Stimulated activated CD4-positive, alpha-beta T cell treated with anti-CD3 and anti-CD28 coated beads, Interleukin-4, amount 100 ng/mL, for 4 hours (primary cell): Measurements from ENCODE around the gene VPS37C.
"Not testable (repeated sequence)": the region's sequence is repeated elsewhere in the genome, so short reads cannot be mapped to it uniquely, and the experiment has no call there.

Source experiments
- DNase-seq, 2 experiments: peaks; one replicate each; pipeline ENCODE4 v3.0.0-alpha.2; 2020

VPS37C gene

DNA sequence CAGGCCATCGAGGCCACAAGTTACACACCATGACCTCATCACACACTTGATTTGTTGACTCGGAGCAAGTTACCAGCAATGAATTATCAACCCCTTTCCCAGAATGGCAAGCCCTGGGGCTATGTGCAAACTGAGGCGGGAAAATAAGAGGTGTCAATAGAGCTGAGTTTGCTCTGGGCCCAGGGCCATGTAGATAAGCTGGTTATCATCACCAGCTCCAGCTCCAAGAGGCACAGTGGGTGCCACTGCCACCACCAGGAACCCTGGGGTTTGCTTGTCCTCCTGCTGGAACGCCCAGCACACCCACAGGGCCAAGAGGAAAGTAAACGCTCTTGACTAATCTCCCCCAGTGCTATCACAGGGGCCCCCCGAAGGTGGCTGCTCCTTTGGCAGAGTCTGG lies 13.0 kb upstream of the VPS37C start:
- no peak for DNase-seq

DNA sequence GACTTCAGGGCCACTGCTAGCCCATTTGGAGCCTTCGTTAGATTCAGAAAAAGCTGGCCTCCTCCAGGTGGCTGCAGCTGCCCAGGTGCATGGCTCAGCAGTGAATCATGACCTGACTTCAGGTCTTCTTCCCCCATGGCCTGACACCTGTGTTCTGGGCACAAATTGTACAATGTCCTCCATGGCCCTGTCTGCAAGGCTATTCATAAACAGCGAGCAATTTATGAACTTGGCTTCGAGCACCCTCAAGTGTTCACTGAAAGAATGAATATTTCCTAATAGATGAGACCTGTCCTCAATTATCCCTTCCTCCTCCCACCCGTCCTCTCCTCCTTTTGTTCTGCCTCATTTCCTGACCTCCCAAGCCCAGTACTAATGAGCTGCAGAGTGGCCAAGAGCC lies 12.2 kb upstream of the VPS37C start:
- DNase-seq: no peak

DNA sequence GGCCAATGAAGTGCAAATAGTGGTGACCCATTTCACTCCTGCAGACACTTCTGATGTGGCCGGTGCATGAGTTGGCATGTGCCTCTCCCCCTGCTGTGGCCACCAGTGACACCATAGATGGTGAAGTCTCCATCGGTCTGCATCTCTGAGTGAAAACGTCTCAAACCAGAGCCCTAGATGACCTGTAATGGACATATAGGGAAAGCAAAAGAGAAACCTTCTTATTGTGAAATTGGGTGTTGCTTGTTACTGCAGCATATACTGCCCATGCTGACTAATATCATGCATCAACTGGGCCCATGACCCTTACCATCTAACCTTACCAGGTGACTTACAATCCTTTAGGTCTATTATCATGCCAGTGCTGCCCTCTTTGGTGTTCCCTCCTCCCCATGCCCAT lies 11.7 kb upstream of the VPS37C start:
- no peak for DNase-seq

DNA sequence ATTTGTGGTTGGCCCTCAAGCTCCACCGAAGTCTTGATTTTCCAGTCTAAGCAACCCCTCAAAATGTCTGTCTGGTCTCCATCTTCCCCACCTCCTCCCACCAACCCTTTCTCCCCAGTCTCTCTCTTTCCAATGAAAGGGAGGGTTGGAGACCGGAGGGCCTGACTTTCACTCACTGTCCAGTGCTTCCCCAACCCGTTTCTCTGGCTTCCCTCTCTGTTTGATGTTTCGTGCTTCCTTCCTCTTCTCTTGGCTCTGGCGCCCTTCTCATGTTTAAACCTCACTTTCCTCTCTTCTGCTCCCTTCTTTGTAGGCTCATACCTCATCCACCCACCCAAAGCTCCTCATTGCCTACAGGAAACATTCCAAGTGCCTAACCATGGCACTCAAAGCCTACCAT lies 11.1 kb upstream of the VPS37C start:
- DNase-seq: no peak

DNA sequence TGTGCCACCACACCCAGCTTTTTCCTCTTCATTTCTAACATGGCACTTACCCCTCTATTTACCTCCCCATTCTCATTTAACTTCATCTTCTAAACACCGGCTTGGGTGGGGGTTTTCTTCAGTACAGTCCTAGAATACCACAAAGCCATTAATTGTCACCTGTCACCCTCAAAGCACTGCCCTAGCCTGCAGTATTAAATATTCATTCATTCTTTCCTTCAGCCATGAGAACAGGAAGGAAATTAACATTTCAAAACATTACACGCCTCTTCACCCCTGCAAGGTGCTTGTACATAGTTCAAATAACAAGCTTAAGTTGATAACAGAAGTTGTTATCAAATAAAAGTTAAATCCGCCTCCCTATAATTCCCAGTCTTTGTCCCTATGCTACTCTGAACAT lies 10.7 kb upstream of the VPS37C start:
- no peak for DNase-seq

DNA sequence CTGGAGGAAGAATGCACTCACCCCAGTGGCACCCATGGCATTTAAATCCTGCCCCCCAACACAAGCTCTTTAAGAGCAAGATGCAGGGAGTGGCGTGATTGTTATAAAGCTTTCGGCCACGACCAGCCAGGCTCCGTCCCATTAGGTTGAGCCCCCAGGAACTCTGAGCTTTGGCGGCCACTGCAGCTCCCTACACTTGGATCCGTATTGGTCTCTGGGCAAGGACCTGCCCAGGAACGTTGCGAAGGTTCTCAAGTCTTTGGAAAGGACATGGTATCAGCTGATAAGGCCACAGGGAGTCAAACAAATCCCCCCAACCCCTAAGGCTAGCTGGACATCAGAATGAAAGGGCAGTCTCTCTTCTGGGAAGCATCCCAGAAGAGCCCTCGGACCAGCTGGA lies 9.3 kb upstream of the VPS37C start:
- DNase-seq: no peak

DNA sequence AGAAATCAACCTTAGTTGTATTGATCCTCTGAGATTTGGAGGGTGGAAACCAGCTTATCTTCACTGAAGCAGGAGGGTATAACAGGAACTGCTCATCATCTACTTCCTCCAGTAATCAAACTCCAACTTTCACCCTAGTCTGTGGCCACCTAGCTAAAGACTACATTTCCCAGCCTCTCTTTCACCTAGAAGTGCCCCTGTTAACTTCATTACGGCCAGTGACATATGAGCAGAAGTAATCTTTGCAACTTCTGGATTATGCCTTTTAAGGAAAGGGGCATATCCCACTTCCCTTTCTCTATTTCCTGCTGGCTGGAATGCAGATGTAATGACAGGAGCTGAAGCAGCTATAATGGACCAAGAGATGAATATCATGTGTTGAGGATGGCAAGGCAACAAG lies 7.6 kb upstream of the VPS37C start:
- DNase-seq: no peak

DNA sequence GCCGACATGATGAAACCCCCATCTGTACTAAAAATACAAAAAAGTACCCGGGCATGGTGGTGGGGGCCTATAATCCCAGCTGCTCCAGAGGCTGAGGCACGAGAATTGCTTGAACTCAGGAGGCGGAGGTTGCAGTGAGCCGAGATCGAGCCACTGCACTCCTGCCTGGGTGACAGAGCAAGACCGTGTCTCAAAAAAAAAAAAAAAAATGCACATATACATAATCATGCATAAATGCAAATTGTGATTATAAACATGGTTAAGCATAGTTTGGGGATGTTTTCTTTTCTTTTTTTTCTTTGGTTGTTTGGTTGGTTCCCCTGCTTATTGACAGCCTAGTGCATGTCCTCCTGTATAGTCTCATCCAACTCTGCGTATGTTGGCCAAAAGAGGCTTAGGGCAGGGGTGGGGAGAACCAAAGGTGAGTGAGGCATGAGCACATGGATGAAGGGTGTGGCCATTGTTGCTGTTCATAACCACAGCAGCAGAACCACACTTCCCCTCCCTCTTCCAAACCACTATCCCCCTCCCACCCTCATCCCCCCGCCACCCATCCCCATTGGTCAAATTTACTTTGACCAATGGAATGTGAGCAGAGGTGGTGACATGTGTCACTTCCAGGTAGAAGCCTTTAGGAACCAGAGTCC lies 6.9 kb upstream of the VPS37C start:
- no peak for DNase-seq

DNA sequence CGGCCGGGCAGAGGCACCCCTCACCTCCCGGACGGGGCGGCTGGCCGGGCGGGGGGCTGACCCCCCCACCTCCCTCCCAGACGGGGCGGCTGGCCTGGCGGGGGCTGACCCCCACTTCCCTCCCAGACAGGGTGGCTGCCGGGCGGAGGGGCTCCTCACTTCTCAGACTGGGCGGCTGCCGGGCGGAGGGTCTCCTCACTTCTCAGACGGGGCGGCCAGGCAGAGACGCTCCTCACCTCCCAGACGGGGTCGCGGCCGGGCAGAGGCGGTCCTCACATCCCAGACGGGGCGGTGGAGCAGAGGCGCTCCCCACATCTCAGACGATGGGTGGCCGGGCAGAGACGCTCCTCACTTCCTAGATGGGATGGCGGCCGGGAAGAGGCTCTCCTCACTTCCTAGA lies 5.1 kb upstream of the VPS37C start:
- not testable (repeated sequence) for DNase-seq

DNA sequence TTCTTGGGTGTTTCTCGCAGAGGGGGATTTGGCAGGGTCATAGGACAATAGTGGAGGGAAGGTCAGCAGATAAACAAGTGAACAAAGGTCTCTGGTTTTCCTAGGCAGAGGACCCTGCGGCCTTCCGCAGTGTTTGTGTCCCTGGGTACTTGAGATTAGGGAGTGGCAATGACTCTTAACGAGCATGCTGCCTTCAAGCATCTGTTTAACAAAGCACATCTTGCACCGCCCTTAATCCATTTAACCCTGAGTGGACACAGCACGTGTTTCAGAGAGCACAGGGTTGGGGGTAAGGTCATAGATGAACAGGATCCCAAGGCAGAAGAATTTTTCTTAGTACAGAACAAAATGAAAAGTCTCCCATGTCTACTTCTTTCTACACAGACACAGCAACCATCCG lies 4.6 kb upstream of the VPS37C start:
- not testable (repeated sequence) for DNase-seq

DNA sequence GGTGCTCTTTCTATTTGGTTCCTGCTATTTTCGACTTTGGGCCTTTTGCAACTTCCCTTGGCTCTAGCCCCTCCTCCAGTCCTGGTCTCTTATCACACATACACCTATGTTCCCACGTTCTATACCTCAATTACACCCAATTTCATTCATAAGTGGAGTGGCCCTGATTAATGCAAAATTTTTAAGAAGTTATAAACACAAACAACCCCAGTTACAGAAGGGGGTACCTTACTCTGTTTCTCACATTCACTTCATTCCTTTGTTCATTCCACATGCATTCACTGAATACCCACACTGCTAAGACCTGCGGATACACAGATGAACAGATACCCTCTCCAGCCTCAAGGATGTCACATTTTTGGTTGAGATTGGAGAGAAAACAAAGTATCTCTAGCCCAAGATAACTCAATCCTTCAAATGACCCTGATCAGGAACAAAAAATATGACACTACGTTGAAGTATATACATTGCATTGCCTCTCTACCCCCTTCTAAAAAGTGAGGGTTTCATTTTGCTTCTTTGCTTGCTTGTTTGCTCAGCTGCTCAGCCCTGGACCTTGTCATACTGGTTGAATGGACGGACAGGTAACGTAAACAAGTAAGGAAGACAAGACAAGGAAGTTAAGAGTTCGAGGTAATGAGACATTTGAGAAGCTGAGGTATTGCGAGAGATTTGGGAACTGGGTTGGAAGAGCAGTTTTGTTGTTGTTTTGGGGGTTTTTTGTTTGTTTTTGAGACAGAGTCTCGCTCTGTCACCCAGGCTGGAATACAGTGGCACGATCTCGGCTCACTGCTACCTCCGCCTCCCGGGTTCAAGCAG lies 3.6 kb upstream of the VPS37C start:
- no peak for DNase-seq

DNA sequence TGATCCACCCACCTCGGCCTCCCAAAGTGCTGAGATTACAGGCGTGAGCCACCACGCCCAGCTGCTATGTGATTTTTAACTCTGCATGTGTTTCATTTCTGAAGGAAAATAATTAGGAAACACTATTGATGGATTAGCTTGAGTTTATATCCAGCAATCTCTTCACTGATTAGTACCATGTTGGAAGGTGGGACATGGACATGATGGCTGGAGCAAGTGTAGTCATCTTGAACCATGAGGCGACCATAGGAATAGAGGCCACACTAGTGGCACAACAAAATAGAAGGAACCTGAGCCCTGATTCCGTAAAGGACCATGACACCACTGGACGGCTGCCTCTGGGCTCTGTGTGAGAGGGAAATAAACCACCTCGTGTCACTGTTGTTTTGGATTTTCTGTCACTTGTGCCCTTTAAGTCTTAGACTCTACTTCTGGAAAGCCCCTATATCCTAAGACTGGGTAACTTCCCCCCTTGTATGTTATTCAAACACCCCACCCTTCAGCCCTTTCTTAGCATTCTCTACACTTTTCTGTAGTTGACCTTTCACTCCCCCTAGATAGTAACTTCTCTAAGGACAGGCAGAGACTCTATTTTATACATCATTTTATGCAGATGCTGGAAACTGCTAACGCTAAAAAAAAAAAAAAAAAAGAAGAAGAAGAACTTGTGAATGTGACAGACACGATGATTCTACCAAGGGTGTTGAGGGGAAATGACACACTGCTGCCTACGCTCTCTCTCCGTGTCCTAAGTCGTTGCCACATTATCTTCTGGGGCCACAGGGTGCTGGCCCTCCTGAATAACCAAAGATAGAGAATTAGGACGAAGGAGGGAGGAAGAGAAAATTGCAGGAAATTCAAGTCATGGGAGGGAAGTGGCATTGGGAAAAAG lies 2.7 kb upstream of the VPS37C start:
- DNase-seq: no peak

DNA sequence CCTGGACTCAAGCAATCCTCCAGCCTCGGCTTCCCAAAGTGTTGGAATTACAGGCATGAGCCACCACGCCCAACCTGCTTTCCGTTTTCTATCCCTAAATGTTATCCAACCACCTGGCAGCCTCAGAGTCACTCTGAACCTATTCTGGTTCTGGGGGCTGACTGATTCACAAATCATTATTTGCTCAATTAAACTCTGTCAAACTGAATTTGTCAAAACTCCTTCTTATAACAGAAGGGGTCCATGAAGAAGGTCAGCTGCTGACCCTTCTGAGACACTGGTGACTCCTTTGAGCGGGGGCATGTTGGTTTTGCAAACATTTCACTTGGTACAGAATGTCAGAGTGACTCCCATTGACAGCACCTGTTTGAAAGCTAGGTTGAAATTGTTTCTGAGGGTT lies 1.8 kb upstream of the VPS37C start:
- DNase-seq: no peak

DNA sequence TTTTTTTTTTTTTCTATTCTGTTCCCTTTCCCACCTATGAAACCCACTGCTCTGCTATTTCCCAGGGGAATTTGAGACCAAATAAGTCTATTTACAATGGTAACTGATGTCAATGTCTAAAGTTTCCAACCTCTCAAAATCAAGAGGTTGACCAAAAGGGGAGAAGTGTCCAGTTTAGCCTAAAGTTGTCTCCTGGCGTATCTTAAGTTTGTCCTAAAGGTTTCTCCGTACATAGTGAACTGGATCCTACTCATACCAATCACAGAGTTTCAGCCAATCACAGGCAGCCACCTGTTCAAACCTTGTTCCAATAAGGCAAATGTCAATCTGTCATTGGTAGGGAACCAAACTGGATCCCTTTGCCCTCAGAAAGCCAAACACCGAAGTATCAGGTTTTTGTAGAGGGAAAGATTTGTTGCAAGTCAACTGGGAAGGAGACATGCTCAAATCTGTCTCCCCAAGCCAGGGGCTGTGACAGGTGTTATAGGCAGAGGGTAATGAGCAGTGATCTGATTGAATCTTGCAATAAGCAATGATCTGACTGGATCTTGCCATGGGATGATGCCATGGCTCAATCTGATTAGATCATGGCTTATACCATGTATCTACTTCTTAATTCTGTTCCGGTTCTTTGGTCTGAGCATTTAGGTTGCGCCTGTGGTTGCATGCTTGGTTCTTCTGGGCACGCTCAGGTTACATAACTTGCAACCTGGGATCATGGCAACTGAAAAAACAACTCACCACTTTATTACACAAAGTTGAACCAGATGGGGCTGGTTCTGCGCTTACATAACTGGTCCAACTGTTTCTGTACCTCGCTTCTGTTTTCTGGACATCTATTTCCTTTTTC lies 1.1 kb upstream of the VPS37C start:
- no peak for DNase-seq

DNA sequence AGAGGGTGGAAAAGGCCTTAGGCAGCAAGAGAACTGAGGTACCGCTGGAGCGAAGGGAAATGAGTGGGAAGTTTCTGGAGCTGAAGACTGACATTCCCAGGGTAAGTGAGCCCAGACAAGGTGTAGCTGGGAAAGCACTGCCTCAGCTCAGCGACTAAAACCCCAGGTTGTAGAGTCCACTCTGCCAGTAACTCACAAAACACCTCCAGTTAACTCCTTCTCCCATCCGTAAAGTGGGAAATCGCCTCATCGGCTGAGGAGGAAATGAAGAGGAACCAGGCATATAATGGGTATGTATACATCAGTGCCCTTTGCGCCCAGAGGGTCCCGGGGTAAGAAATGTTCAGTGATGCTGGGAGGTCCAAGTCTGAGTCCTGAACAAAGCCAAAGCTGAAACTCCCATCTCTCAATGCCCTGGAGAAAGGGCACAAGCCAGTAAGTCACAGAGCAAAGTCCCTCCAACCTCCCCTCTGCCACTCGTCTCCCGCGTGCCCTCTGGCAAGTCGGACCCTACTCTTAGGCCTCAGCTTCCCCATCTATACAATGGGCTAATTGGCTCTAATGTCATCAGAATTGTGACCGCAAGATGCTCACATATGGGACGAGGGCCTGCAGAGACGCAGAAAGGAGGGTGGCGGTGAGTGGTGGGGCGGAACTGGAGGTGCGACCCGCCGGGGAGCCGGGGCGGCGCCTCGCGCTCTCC lies 588 bp downstream of the VPS37C start:
- DNase-seq: no peak

DNA sequence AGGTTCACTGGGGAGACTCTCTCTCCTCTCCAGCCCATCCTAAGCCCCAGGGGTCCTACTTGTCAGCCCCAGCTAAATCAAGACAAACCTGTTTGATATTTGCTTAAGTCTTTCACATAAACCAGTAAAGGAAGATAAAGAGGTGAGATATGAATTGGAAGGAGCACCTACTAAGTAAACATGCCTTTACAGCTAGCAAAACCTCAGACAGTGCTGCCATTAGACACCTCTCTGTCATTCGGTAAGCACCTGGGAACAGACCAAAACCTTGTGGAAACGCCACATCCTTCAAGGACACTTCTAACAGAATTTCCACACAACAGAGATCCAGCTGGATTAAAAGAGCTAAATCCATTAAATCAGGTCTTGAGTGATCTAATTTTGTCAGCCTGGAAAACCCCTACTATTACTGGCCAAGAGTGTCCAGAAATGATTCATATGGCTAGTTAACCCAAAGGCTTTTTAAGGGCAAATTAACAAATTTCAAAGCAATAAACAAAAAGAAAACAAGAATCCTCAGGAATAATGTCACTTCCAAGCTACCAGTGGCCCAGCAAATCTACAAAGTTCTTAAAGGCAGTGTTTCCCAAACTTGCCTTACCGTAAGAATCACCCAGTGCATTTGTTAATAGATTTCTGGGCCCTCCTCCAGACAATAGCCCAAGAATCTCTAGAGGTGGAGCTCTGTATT lies 2.4 kb downstream of the VPS37C start:
- DNase-seq: no peak

DNA sequence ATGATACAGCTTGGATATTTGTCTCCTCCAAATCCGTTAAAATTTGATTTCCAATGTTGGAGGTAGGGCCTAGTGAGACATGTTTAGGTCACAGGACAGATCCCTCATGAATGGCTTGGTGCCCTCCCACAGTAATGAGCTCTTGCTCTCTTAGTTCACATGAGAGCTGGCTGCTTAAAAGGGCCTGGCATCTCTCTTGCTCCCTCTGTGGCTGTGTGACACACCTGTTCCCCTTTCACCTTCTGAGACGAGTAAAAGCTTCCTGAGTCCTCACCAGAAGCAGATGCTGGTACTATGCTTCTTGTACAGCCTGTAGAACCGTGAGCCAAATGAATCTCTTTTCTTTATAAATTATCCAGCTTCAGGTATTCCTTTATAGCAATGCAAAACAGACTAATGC lies 3.5 kb downstream of the VPS37C start:
- DNase-seq: no peak

DNA sequence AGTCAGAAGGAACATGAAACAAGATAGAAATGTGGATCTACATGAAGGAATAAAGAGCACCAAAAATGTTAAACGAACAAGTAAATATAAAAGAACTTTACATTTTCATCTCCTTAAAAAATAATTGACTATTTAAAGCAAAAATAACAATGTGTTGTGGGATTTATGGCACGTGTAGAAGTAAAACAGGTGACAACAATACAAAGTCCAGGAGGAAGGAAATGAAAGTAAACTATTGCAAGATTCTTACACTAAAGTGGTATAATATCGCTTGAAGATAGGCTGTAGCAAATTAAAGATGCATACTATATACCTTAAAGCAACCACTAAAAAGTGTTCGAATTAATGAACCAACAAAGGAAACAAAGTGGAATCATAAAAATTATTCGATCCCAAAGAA lies 5.5 kb downstream of the VPS37C start:
- DNase-seq: no peak

DNA sequence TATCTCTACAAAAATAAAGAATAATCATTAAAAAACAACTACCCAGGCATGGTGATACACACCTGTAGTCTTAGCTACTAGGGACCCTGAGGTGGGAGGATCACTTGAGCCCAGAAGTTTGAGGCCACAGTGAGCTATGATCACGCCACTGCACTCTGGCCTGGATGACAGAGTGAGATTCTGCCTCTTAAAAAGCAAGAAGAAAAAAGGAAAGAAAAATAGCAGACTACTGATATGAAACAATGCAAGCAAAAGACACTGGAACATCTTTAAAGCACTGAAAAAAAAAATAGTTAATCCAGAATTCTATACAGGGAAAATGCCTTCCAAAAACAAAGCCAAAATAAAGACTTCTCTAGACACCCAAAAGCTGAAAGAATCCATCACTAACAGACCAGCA lies 5.9 kb downstream of the VPS37C start:
- no peak for DNase-seq

DNA sequence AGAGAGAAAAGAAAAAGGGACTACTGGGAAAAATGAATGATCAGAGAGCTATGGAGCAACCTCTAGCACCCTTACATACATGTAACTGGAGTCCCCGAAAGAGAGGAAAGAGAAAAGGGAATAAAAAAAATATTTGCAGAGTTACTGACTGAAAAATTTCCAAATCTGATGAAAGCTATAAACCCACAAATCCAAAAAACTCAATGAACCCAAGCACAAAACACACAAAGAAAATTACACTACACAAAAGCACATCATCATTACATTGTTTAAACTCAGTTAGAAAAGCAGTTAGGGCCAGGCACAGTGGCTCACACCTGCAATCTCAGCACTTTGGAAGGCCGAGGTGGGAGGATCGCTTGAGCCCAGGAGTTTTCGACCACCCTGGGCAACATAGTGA lies 6.7 kb downstream of the VPS37C start:
- DNase-seq: no peak

DNA sequence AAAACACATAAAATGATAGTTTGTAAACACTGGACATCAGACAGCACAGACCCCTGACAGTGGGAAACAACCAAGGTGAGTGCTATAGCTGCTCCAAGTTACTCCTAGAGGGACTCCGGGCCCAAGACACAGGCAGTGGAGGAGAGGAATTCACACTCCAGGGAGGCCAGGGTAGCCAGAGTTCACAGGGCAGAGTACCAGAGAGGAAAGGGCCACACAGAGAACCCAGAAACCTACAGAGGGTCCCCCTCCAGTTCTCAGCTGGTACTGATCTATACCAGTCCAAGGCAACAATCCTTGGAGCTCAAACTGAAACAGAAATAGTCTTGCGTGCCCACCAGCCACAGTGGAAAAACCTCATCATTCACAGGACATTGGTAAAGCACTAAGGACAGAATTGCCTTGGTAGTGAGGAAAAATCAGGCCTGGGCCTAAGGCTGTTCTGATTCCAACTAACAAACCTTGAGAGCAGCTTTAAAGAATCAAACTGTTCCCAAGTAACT lies 7.6 kb downstream of the VPS37C start:
- DNase-seq: no peak
